K562 (cell line): ENCODE data around the gene HS3ST5. TPM values are rescaled to one million over a fixed set of nuclear protein-coding genes. Genes with fewer than 3 reads are reported as not detected.

Experiments used
- ARID3A ChIP-seq: IDR thresholded peaks from 2 replicates; pipeline ENCODE4 v1.6.1; 2012; ENCODE audit warnings: low read depth, low read length, improper control_type of control experiment, borderline replicate concordance
- ESRRA ChIP-seq: fragments of 450-650 bp; IDR thresholded peaks from 2 replicates; pipeline ENCODE4 v1.6.1; 2014; ENCODE audit warnings: low read depth, mild to moderate bottlenecking, moderate library complexity, borderline replicate concordance
- NCOA6 ChIP-seq: fragments of 450-650 bp; IDR thresholded peaks from 2 replicates; pipeline ENCODE4 v1.6.1; 2017; ENCODE audit warnings: mild to moderate bottlenecking
- NUFIP1 ChIP-seq: fragments of 450-650 bp; IDR thresholded peaks from 2 replicates; pipeline ENCODE4 v1.6.1; 2018; ENCODE audit not compliant: partially characterized antibody
- RBM22 ChIP-seq: fragments of 200-400 bp; formaldehyde crosslinking; IDR thresholded peaks from 2 replicates; pipeline ENCODE4 v1.6.1; 2018; ENCODE audit warnings: low read length, low read depth; ENCODE audit not compliant: poor library complexity, severe bottlenecking
- SOX6 ChIP-seq: fragments of 450-650 bp; IDR thresholded peaks from 2 replicates; pipeline ENCODE4 v1.6.1; 2014; ENCODE audit warnings: mild to moderate bottlenecking
- TRIM28 ChIP-seq: fragments of 450-650 bp; IDR thresholded peaks from 2 replicates; pipeline ENCODE4 v1.6.1; 2017
- U2AF1 ChIP-seq: fragments of 200-400 bp; formaldehyde crosslinking; optimal IDR thresholded peaks from 2 replicates; pipeline ENCODE3; 2017; ENCODE audit warnings: mild to moderate bottlenecking, low read depth, low read length, moderate library complexity
- ZFP1 ChIP-seq: fragments of 450-650 bp; formaldehyde crosslinking; IDR thresholded peaks from 2 replicates; pipeline ENCODE4 v1.4.0; 2020; ENCODE audit warnings: mild to moderate bottlenecking, mixed read lengths
- polyA plus RNA-seq, 8 experiments: library from polyadenylated mRNA; depleted of rRNA in 4 of 8; stranded (reverse) in 5 of 8; unstranded in 3 of 8; fragments of >200 nt; fragmentation: Nextera tagmentation in 2 of 8; fragmentation: Illumina TruSeq in 1 of 8; extraction: Ambion mirVana in 2 of 8; extraction: Trizol in 1 of 8; gene quantifications; 2 replicates each; pipeline versions ENCODE4 v1.2.1 to v1.2.3, GENCODE V29; 2011 to 2014; ENCODE audit warnings: inconsistent platforms in 1 of 8, missing spikeins in 1 of 8
- total RNA-seq, 7 experiments: library from RNA; depleted of rRNA in 6 of 7; stranded (reverse); fragments of >200 nt in 6 of 7; fragmentation: Illumina TruSeq in 2 of 7; extraction: Trizol in 2 of 7; gene quantifications; 2 replicates each; pipeline versions ENCODE4 v1.2.1 to v1.2.3, GENCODE V29; 2011 to 2021; ENCODE audit warnings: low replicate concordance in 1 of 7
- TF ChIP-seq, protein P1 (sequence below), 2 experiments: fragments of 450-650 bp; IDR thresholded peaks; 2 replicates each; pipeline ENCODE4 v1.6.1; 2016

The HS3ST5 gene
- total and polyA plus RNA-seq, 9 of the 15 experiments (the other 6 are each of a cell fraction or from before 2014, with no cell fraction given): not detected

GRCh38 chr6:114153448-114153847 lies 189.4 kb downstream of the HS3ST5 start (continued):
- TF ChIP-seq ARID3A: no peak
- no peak for TF ChIP-seq SOX6
- TF ChIP-seq U2AF1: no peak
- TF ChIP-seq NCOA6: no peak
- TF ChIP-seq, protein P1, sequence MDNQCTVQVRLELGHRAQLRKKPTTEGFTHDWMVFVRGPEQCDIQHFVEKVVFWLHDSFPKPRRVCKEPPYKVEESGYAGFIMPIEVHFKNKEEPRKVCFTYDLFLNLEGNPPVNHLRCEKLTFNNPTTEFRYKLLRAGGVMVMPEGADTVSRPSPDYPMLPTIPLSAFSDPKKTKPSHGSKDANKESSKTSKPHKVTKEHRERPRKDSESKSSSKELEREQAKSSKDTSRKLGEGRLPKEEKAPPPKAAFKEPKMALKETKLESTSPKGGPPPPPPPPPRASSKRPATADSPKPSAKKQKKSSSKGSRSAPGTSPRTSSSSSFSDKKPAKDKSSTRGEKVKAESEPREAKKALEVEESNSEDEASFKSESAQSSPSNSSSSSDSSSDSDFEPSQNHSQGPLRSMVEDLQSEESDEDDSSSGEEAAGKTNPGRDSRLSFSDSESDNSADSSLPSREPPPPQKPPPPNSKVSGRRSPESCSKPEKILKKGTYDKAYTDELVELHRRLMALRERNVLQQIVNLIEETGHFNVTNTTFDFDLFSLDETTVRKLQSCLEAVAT (IDR thresholded peaks at IDR 0.05): no peak
- TF ChIP-seq NUFIP1: no peak
- no peak for TF ChIP-seq ZFP1 (CRISPR knock-in tag)
- no peak for TF ChIP-seq RBM22
- TF ChIP-seq TRIM28: no peak
- no peak for TF ChIP-seq ESRRA
